GM18502 (cell line): ENCODE results near the gene MYL5.
A peak's percentile ranks its signal among the peaks of the same experiment; 100 is the strongest.
"Not testable (repeated sequence)": the region's sequence is repeated elsewhere in the genome, so short reads cannot be mapped to it uniquely, and the experiment has no call there.

Source experiments
- ATAC-seq: cut with Tn5 transposase; IDR thresholded peaks from one replicate; pipeline ENCODE4 v1.9.1; 2021; ENCODE audit warnings: mild to moderate bottlenecking; ENCODE audit not compliant: unreplicated experiment, poor library complexity

MYL5 gene

DNA sequence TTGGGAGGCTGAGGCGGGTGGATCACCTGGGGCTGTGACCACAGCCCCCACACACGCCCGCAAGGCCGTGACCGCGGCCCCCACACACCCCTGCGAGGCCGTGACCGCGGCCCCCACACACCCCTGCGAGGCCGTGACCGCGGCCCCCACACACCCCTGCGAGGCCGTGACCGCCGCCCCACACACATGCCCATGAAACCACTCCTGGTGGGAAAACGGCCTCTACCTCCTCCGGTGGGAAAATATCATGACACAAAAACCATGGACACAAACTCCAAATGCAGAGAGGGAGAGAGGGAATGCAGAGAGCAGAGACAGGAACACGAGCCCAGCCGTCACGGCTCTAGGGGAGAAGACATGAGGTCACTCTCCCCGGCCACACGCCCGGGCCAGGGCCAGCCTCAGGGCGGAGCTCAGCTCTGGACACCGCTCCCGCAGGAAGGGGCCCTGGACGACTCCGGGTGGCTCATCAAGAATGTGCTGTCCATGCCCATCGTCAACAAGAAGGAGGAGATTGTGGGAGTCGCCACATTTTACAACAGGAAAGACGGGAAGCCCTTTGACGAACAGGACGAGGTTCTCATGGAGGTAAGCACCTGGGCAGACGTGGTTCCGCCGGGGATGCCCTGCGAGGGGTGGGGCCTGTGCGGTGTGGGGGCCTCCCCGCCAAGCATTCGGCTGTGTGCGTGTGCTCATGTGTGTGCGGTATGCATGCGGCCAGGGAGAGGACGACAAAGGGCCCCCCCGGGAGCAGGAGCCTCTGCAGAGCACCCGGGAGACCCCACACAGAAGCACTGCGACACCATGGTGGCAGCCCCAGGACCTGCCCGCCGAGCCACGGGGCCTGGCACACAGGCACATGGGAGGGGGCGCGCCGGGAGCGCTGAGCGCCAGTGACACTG, 17.7 kb upstream of the MYL5 start:
- ATAC-seq, result no peak

DNA sequence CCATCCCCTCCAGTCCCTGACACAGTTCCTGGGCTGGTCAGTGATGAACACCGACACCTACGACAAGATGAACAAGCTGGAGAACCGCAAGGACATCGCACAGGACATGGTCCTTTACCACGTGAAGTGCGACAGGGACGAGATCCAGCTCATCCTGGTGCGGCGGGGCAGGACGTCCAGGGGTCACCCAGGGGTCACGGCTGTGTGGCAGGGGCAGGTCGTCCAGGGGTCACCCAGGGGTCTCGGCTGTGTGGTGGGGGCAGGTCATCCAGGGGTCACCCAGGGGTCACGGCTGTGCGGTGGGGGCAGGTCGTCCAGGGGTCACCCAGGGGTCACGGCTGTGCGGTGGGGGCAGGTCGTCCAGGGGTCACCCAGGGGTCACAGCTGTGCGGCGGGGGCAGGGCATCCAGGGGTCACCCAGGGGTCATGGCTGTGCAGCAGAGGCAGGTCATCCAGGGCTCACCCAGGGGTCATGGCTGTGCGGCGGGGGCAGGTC, 17.0 kb upstream of the MYL5 start:
- ATAC-seq, result no peak

DNA sequence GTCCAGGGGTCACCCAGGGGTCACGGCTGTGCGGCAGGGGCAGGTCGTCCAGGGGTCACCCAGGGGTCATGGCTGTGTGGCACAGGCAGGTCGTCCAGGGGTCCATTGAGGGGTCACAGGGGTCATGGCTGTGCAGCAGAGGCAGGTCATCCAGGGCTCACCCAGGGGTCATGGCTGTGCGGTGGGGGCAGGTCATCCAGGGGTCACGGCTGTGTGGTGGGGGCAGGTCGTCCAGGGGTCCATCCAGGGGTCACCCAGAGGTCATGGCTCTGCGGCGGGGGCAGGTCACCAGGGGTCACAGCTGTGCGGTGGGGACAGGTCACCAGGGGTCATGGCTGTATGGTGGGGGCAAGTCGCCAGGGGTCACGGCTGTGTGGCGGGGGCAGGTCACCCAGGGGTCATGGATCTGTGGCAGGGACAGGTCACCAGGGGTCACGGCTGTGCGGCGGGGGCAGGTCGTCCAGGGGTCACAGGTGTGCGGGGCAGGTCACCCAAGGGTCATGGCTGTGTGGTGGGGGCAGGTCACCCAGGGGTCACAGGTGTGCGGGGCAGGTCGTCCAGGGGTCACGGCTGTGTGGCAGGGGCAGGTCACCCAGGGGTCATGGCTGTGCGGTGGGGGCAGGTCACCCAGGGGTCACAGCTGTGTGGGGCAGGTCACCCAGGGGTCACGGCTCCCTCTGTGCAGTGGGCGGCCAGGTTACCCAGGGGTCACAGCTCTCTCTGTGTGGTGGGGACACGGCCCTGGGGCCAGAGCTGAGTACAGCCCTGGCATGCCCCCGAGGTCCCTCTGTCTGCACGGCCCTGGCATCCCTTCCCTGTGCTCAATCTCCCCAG, 16.3 kb upstream of the MYL5 start:
- ATAC-seq, result no peak

DNA sequence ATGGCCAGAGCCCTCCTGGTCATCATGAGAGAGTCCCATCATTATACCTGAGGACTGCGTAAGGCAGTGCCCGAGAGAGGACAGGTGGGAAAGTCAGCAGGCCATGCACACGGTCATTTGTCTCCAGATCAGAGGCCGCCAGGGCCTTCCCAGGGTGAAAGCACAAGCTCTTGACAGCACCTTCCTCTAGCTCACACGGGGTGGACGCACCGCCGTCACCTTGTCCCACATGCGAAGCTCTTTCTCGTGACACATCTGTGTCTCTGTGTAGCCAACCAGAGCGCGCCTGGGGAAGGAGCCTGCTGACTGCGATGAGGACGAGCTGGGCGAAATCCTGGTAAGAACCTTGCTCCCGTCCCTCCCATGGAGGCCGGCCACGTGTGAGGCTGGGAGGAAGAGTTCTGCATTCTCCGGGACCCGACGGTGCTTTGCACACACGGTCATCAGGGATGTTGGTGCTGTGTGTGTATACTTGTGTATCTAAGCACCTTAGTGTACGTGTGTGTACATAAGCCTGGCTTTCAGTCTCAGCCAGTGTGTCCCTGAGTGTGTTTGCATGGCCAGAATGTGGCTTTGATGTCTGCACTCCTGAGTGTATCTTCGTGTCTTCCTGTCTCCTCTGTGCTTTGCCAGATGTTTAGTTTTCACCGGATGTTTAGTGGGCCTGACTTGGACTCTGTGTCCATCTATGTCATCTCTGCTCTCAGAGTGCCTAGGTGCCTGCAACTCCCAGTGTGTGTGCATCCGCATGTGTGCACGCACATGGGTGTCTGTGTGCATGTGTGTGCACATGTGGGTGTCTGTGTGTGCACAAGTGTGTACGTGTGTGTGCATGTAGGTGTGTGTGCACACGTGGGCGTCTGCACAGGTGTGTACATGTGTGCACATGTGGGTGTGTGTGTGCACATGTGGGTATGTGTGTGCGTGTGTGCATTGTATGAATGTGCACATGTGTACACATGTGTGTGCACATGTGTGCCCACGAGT, 15.4 kb upstream of the MYL5 start:
- no peak for ATAC-seq

DNA sequence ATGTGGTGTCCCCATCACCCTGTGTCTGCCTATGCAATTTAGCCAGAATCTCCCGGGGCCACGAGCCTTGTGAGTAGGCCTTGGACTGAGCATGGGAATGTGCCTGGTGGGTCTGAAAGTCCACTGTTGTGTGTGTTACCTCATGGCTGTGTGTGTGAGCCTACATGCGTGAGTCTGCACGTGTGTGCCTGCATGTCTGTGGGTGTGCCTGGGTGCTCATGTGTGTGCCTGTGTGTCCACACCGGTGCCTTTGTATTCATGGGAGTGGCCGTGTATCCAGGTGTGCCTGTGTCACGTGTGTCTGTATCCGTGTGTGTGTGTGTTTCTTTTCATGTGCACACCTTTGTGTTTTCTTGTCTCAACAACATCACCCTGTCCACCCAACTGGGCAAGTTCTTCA, 14.5 kb upstream of the MYL5 start:
- no peak for ATAC-seq

DNA sequence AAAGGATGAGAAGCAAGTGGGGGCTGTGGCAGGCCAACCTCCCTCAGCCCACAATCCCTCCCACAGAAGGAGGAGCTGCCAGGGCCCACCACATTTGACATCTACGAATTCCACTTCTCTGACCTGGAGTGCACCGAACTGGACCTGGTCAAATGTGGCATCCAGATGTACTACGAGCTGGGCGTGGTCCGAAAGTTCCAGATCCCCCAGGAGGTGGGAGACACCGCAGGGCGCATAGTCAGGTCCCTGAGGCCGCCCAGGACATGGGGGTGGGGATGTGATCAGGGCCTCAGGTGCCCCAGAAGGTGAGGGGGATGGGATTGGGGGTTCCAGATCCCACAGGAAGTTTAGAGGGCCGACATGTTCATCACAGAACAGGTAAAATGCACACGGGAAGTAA, 13.9 kb upstream of the MYL5 start:
- ATAC-seq, result no peak

DNA sequence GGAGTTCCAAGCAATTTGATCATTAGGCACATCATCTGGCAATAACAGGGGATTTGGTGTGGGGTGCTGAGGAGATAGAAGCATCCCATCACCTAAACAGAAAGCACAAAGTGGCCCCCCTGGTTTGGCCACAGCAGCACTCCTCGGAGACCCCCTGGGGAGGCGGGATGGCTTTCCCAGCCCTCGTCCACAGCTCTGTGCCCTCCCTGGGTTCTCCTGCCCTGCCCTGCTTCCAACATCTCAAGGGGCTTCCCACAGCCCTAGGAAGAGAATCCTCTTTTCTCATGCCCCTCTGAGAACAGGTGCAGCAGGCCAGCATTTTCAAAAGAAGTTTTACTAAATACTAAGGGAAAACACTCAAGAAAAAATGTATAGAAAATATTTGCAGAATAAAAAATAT, 13.1 kb upstream of the MYL5 start:
- ATAC-seq, result no peak

DNA sequence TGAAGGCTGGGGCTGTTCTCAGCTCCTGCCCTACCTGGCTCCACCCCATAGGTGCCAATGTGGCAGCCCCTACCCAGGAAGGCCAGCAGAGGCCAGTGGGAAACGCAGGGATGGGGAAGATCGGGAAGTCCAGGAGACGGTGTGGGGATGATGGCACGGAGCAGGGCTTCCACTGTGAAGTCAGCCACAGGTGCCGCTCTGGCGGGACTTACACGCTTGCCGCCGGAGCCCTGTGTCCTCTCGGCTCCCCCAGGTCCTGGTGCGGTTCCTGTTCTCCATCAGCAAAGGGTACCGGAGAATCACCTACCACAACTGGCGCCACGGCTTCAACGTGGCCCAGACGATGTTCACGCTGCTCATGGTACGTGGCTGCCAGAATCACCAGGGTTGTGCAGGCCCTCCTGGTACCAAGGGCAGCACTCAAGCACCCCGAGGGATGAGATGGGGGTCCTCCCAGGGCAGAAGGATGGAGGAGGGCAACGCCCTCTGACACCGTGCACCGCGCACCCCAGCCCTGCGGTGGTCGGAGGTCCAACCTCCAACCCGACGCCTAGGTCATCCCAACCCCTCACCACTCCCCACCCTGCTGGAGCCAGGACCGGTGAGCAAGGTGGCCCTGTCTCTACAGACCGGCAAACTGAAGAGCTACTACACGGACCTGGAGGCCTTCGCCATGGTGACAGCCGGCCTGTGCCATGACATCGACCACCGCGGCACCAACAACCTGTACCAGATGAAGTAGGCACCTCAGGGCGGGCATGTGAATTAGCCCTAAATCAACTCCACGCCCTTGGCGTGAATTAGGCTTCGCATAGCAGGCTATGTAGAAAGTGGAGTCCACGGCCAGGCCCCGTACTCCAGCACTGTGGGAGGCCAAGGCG, 12.2 kb upstream of the MYL5 start:
- ATAC-seq, result no peak

DNA sequence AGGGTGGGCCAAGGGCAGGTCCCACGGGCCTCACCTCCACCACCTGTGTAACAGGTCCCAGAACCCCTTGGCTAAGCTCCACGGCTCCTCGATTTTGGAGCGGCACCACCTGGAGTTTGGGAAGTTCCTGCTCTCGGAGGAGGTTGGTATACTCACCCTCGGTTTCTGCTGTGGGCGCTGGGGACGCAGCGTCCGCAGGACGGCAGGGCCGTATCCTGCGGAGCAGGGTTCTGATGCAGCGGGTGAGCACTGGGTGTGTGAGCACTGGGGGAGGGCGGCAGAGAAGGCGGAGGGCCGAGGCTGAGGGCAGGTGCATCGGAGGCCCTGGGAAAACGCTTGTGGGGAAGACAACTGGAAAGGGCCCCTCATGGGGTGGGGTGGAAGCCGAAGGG, 11.3 kb upstream of the MYL5 start:
- no peak for ATAC-seq

DNA sequence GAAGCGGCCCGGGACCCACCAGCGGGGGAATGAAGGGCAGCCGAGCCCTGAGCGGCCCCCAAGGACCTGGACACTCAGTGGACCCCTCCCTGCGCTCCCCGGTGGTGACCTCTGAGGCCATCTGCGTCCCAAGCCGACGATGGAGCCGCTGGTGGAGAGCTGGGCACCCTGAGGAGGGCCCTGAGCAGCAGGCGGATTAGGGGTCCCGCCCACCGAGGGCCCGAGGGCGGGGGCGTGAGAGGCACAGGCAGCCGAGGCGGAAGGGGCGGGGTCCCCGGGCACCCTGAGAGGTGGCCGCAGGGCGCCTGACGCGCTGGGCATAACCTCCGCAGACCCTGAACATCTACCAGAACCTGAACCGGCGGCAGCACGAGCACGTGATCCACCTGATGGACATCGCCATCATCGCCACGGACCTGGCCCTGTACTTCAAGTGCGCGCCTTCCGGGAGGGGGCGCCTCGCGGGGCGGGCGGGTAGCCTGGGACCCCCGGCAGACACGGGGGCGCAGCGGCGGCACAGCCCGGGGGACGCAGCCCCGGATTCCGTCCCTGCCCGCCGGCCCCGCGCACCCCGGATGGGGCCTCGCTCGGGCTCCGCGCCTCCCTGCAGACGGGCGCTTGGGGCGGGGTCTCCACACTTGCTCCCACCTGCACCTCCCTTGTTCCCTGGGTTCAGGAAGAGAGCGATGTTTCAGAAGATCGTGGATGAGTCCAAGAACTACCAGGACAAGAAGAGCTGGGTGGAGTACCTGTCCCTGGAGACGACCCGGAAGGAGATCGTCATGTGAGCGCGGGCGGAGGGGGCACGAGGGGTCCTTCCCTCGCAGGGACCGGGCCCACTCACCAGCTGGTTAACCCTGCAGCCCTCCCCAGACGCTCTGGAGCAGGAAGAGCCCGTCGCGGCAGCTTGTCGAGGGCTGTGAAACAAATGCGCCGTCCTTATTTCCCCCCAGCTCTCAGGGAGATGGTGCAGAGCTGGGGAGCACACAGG, 10.6 kb upstream of the MYL5 start:
- ATAC-seq, result peak; percentile 63

DNA sequence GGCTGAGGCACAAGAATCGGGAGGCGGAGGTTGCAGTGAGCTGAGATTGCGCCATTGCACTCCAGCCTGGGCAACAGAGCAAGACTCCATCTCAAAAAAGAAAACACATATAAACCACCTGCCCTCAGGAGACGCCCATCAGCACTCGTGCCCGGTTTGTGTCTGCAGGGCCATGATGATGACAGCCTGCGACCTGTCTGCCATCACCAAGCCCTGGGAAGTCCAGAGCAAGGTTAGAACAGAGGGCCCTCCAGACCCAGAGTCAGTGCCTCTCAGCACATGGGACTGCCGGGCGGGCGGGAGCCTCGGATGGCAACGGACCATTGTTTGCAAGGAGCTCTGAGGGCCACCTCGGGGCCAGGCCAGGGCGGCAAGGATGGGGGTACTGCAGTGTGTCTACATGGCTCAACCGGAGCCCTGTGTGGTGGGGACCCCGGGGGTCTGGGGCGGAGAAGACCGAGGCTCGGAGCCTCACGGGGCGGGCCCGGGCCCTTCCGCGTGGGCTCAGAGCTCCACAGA, 9.6 kb upstream of the MYL5 start:
- ATAC-seq, result no peak

DNA sequence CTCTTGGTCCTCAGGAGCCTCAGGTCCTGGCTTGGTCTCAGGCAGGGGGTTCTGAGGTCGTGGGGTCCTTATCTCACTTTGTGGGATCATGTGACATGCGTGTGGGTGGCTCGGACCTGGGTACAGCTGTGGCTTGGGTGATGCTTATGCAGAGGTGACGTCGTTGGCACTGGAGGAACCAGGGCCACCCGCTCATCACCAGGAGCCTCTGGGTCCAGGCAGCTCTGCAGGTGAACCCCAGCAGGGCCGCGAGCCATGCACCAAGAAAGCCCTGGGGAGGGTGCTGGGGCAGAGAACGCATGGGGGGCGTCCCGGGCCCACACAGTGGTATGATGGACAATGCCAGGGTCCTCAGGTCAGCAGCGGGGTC, 9.0 kb upstream of the MYL5 start:
- no peak for ATAC-seq

DNA sequence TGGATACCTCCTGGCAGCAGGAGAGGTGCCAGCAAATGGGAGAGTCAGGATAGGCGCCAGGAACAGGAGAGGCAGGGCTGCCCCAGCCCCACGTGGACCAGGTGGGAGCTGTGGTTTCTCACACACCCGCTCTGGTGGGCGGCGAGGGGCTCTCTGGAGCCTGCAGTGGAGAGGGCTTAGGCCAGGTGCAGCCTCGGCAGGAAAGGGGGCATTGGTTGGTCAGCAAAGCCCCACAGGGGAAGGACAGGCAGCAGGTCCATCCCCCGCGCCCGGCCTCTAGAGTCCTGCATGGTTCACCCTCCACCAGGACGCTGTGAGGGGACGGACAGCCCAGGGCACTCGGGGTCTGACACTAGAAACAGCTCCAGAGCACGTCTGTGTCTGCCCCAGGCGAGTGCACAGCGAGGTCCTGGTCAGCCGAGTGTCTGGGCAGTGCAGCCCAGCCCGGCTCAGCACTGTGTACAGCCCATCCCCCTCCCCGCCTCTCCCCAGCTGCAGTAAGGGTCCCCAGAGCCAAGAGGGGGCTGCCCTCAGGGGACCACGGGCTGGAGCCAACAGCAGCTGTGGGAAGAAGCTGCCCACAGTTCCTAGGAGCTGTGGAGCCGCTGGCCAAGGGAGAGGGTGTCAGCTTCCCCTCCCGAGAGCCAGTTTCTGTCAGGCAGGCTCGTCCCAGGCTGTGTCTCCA, 8.4 kb upstream of the MYL5 start:
- no peak for ATAC-seq

DNA sequence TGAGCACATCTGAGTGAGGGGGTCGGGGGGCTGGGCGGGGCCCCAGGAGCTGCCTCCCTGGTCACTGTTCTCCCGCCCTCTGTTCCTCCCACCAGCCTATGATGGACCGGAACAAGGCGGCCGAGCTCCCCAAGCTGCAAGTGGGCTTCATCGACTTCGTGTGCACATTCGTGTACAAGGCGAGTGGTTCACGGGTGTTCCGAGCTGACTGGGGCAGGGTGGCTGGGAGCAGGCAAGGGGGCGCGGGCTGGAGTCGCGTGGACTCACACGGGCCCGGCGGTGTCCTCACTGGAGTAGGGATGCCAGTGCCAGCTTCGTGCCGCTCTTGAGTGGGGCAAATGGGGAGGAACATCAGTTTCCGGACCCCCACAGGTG, 7.9 kb upstream of the MYL5 start:
- no peak for ATAC-seq

DNA sequence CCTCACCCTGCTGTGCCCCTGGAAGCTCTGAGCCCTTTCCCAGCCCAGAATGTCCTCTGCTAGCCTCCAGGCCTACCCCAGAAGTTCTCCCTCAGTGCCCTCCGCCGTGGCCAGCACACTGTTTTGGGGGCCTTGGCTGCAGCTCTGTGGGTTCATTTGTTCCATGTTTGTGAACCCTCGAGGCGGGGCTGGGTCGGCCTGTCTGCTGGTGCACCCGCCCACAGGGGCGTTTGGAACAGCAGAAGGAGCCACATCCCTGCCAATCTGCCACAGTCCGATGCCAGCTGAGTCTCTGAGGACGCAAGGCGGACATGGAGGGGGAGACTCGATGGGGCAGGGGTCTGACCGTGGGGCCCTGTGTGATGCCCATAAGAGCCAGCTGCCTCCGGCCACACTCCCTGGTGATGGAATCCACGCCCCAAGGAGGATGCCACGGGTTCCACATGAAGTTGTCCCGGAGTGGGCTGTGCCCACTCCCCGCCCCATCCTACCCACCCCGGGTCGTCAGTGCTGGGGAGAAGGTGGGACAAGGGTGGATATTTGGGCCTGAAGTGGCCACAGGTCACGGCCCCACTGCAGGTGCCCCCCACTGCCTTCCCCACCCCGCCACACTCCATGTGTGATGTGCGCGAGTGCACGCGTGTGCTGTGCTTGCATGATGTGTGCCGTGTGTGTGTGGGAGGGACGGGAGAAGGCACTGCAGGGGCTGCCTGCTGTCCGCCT, 7.4 kb upstream of the MYL5 start:
- no peak for ATAC-seq

DNA sequence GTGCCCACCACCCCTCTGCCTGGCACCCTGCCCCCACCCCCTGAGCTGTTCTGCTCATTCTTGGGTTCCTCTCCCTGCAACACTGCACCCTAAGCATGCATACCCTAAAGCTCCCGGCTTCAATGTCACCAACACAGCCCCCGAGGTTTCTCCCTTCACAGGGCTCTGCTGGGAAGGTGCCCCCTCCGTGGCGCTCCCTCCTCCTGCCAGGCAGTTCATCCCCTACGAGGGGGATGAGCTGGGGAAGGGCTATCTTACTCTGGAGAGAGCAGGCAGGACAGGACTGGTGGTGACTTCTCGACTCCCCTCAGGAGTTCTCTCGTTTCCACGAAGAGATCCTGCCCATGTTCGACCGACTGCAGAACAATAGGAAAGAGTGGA, 6.8 kb upstream of the MYL5 start:
- ATAC-seq, result no peak

DNA sequence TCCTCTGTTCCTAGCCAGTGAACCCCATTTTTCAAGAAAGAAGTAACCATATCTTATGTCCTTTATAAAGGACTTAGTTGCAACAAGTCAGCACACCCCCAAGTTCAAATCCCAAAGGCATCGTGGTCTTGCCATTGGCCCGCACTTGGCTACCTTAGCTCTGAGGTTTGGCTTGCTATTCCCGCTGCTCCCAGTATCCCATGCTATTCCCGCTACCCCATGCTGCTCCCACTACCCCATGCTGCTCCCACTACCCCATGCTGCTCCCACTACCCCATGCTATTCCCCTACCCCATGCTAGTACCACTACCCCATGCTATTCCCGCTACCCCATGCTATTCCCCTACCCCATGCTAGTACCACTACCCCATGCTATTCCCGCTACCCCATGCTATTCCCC, 6.1 kb upstream of the MYL5 start:
- ATAC-seq, result not testable (repeated sequence)
